GM18858 (cell line): Measurements from ENCODE around the gene ZNF844.
"Not testable (repeated sequence)": the region's sequence is repeated elsewhere in the genome, so short reads cannot be mapped to it uniquely, and the experiment has no call there.

Experiments used
- ATAC-seq: cut with Tn5 transposase; IDR thresholded peaks from one replicate; pipeline ENCODE4 v1.9.1; 2021; ENCODE audit not compliant: unreplicated experiment

ZNF844 gene

GRCh38 chr19:12064590-12065538 lies at the start of gene ZNF844:
ZNF844 (plus strand) TSS chr19:12064731; CDS start chr19:12064874, 143 bp downstream.
- ATAC-seq = no peak

GRCh38 chr19:12015015-12015752 lies 49.3 kb upstream of the ZNF844 start:
- no peak for ATAC-seq

- no peak for ATAC-seq
Measured at GRCh38 chr19:12015753-12016116, 48.8 kb upstream of the ZNF844 start.

GRCh38 chr19:12034198-12034597 lies 30.3 kb upstream of the ZNF844 start:
- ATAC-seq = no peak

DNA sequence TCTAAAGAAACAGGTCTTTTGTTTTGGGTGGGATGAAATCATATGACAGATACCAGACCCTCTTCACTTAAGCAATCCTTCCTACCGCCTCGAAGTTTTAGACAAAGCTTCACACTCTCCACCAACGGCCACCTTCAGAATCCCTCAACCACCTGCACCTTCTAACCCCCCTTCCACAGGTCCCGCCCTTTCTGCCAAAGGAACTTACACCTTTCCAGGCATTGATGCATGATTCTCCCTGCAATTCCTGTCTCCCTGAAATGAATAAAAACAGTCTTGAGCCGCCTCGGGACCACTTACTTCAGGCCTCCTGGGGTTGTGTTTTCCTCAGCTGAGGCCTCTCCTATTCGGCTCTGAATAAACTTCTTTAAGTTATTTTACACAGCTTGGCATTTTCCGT lies 29.9 kb upstream of the ZNF844 start:
- ATAC-seq = no peak

DNA sequence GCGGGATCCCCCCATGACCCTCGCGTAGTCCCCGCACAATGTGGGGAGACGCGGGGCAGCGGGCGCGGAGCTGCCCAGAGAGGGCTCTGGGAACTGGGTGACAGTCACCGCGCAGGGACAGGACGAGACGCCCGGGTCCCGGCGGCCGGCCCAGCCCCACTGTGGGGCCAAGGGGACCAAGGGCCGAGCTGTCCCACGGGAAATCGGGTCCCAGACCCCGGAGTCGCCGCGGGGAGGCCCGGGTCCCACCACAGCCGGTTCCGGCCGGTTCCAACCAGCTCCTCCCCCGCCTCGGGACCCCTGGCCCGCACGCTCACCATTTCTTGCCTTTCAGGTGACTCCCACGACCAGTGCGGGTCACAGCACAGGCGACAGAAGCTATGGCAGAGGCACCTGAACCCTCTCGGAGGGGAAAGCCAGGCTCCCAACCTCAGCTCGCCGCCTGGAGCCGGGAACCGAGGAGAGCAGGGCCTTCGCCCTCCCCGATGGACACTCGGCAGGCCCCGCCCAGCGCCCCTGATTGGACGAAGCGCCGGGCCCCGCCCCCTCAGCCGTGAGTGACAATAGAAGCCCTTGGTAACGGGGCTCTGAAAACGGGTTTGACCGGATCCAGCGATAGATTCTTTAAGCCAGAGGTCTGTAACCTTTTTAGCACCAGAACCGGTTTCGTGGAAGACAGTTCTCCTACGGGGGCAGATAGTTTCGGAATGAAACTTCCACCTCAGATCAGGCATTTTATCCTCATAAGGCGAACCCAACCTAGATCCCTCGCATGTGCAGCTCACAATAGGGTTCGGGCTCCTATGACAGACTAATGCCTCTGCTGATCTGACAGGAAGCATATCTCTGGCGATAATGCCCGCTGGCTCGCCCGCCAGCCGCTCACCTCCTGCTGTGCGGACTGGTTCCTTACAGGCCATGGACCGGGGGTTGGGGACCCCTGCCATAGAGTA lies 29.0 kb upstream of the ZNF844 start, which contains the start of gene ZNF433:
Gene ZNF433 (minus strand): TSS at position 460 of the 953 bp plus-strand sequence. CDS start 140 bp downstream, at position 320.
- ATAC-seq = no peak

DNA sequence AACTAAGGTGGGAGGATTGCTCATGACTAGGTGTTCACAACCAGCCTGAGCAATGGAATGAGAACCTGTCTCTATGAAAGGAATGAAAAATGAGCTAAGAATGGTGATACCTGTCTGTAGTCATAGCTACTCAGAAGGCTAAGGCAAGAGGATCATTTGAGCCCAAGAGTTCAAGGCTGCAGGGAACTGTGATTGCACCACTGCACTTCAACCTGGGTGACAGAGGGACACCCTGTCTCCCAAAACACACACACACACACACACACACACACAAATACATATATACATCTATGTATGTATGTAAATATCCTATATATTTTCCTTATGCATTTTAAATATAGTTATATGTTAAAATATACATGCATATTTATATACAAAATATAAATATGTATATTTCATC lies 21.6 kb upstream of the ZNF844 start:
- ATAC-seq = no peak

- no peak for ATAC-seq
Measured at GRCh38 chr19:12043752-12044422, 20.6 kb upstream of the ZNF844 start.

GRCh38 chr19:12047868-12048267 lies 16.7 kb upstream of the ZNF844 start:
- ATAC-seq = no peak

DNA sequence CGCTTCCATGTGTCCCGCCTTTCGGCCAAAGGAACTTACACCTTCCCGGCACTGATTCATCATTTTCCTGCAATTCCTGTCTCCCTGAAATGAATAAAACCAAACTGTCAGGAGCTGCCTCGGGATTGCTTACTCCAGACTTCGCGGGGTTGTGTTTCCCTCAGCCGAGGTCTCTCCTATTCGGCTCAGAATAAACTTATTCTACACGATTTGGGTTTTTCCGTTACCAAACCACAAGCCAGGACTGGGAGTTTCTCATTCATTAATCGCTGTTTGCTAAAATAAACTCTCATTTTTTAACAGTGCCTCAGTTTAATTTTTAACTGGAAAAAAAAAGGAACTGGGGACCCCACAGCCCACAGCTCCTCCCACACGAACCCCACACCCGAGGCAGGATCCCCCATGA lies 12.4 kb upstream of the ZNF844 start:
- no peak for ATAC-seq

DNA sequence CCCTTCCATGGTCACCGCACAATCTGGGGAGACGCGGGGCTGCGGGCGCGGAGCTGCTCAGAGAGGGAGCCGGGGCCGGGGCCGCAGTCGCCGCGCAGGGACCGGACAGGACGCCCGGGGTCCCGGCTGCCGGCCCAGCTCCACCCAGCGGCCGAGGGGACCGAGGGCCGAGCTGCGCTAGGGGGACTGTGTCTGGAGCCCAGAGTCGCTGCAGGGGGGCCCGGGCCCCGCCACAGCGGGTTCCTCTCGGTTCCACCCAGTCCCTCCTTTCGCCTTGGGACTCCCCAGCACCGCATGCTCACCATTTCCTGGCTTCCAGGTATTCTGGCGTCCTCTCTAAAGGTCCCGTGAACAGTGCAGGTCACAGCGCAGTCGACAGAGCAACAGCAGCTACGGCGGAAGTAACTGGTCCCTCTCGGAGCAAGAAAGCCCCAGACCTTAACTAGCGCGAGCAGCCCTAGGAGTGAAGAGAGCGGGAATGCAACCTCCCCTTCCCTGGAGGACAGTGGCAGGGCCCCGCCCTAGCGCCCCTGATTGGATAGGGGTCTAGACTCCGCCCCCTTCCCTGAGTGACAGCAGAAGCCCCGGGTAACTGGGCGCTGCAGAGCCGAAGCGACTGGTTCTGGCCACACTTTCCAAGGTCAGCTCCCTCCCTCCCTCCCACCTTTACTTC lies 11.9 kb upstream of the ZNF844 start, which contains the start of gene ZNF878:
Gene ZNF878 (minus strand): TSS at position 465 of the 673 bp plus-strand sequence. CDS start 160 bp downstream, at position 305.
- ATAC-seq = peak; percentile 76

DNA sequence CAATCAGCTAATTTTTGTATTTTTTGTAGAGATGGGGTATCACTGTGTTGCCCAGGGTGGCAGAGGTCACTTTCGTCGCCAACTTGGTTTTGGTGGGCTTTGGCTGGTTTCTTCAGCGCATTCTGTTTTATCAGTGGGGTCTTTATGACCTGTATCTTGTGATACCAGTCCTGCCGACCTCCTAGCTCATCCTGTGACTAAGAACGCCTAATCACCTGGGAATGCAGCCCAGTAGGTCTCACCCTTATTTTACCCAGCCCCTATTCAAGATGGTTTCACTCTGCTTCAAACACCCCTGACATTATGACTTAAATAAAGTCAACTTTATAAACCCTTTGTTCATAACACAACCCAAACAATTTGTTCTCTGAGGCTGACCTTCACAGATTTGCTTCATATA lies 8.7 kb upstream of the ZNF844 start:
- no peak for ATAC-seq

DNA sequence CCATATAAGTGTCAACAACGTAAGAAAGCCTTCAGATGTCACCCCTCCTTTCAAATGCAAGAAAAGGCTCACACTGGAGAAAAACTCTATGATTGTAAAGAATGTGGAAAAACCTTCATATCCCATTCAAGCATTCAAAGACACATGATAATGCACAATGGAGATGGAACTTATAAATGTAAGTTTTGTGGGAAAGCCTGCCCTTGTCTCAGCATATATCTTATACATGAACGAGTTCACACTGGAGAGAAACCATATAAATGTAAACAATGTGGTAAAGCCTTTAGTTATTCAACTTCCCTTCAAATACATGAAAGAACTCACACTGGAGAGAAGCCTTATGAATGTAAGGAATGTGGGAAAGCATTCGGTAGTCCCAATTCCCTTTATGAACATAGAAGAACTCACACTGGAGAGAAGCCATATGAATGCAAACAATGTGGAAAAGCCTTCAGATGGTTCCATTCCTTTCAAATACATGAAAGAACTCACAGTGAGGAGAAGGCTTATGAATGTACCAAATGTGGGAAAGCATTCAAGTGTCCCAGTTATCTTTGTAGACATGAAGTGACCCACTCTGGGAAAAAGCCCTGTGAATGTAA lies 11.1 kb downstream of the ZNF844 start:
- ATAC-seq = no peak

GRCh38 chr19:12076331-12076730 lies 11.8 kb downstream of the ZNF844 start:
- ATAC-seq = not testable (repeated sequence)

DNA sequence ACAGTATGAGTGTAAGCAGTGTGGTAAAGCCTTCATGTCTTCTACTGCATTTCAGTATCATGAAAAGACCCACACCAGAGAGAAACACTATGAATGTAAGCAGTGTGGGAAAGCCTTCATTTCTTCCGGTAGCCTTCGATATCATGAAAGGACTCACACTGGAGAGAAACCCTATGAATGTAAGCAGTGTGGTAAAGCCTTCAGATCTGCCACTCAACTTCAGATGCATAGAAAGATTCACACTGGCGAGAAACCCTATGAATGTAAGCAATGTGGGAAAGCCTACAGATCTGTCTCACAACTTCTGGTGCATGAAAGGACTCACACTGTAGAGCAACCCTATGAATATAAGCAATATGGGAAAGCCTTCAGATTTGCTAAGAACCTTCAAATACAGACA lies 12.8 kb downstream of the ZNF844 start:
- no peak for ATAC-seq

GRCh38 chr19:12083336-12083735 lies 18.8 kb downstream of the ZNF844 start:
- ATAC-seq = not testable (repeated sequence)

DNA sequence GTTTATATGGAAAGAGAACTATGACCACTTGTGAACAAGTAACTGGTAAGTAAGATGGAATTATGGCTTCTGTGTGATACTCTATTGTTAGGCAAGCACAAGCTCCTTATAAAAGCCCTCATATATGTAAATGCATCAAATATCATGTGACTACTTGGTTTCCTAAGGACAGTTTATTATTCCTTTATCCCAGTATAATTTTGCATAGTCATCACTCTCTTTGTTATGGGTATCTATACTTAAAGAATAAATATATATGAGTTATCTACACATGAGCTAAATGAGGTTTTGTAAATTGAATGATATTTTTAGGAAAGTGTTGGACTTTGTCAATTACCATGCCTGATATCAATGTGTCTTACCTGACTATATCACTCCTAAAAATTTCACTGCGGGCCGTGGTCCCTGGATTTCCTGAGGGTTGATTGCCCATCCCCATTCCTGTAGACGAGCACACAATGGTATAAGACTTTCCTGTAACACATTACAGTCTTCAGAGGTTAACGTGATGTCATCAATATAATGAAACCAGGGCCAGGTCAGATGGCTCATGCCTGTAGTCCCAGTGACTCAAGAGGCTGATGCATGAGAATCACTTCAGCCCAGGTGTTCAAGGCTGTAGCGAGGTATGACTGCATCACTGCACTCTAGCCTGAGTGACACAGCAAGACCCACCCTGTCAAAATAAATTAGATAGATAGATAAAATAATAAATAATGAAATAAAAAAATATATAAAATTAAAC lies 20.7 kb downstream of the ZNF844 start:
- ATAC-seq = no peak

DNA sequence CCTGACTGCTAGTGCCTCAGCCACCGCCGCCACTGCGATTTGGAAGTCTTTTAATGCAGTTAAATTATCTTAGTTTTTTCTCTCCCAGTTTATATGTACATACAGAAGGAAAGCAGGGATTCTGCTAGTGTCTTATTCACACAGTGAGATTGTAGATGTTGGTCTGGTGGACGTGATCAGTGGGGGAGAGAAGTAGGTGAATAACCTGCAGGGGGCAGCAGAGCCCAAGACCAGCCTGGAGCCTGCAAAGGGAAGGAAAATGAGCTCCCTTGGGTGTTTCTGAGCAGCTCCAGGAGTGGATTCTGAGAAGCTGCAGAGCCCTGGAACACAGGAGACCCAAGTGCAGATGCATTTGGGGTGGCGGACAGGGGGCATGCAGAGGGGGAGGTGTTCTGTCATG lies 26.3 kb downstream of the ZNF844 start:
- no peak for ATAC-seq
